Measurements from ENCODE around the gene IL33.
"Not testable (repeated sequence)": the region's sequence is repeated elsewhere in the genome, so short reads cannot be mapped to it uniquely, and the experiment has no call there.

Gene IL33, protein sequence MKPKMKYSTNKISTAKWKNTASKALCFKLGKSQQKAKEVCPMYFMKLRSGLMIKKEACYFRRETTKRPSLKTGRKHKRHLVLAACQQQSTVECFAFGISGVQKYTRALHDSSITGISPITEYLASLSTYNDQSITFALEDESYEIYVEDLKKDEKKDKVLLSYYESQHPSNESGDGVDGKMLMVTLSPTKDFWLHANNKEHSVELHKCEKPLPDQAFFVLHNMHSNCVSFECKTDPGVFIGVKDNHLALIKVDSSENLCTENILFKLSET

DNA sequence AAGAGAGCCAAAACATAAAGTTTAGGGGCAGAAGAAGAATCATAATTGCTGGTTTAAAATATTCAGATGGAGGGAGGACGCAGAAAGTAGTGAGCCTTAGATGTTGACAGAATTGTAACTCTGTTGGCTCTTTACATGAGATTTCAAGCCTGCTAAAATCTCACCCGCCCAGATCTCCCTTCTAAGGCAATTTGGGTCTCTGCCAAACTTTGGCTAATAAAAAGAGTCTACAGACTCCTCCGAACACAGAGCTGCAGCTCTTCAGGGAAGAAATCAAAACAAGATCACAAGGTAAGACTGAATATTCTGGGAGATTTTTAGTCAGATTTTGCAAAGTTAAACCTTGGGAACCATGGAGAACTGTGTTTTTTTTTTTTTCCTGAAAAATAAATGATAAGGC, at the start of gene IL33:
IL33 (plus strand) TSS at position 246 of the 400 bp plus-strand sequence. CDS start 25,888 bp downstream, outside the sequence.
- DNase-seq (ENCODE audit: low read depth), result no peak

DNA sequence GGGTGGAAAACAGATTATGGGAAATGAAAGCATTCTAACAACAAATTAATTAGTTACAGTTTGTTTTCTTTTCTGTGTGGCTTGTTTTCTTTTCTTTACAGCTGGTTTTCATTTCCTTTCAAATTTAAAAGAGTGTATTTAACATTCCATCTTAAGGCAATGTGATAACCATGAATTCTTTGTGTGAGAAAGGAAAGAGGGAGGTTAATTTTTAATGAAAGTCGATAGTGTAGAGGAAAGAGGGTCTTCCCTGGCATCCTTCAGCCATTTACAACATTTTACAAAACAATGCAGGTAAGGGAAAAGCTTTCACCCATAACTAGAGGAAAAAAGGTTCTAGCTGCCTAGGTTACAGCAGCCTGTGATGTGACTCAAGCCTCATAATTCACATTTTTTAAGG, 43.9 kb upstream of the IL33 start:
- no peak for DNase-seq (ENCODE audit: low read depth)

DNA sequence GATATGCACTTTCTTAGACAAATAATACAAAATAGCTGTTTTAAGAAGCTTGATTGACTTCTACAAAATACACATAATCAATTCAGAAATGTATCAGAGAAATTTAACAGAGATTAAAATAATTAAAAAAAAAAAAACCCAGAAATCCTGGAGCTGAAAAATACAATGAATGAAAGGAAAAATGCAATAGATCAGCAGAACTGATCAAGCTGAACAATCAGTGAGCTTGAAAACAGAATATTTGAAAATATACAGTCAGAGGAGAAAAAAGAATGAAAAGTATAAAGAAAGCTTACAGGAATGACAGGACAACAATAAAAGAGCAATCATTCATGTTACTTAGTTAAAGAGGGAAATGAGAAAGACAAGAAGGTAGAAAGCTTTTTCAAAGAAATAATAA, 41.7 kb upstream of the IL33 start:
- no peak for DNase-seq (ENCODE audit: low read depth)

- DNase-seq (ENCODE audit: low read depth), result not testable (repeated sequence)
Measured at GRCh38 chr9:6182549-6183226, 32.9 kb upstream of the IL33 start.

DNA sequence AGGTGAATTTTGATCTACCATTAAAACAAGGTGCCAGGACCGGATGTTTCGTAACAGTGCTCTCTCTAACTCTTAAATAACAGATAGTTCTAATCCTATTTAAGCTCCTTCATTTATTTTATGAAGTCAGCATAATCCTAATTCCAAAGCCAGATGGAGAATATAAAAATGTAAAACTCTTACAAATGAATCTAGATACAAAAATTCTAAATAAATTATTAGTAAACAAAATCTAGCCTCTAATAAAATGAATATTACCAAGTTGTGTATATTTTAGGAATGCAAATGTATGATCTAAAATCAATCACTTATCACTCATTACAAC, 32.4 kb upstream of the IL33 start:
- DNase-seq (ENCODE audit: low read depth), result no peak

GRCh38 chr9:6183627-6184026, 32.0 kb upstream of the IL33 start:
- no peak for DNase-seq (ENCODE audit: low read depth)

DNA sequence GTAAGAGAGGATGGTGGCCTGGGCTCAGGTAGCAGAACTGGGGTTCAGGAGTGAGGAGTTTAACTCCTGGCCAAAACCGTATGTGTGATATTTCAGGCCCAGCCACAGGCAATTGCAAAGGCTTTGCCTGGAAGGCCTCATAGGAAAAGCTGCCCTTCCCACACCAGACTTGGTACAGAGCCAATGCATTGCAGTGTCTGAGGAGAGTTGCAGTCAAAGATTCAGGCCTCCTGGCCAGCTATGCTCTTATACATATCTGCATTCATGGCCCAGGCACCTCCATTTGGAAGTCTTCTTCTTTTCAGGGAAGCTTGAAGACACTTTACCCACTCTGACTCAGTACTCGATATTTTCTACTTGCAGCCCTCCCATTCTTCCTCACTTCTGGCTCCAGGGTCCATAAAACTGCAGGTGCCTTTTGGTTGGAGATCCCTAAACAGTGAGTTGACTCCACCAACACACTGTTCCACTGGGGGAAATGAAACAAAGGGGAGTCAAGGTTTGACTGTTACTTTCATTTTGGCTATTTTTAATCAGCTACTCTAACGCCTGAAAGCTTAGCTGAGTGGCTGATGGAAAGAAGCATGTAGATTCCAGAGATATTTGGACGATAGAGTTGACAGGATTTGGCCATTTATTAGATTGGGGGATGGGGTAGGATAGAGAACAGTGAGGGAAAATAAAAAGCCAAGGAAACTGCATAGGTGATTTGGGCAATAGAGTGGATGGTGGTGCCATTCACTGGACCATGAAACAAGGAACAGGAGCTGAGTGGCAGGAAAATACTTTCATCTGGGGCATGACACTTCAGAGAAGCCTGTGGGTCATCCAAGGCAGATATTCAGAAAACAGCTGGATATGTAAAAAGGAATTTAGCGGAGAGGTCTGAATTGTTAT, 30.6 kb upstream of the IL33 start:
- peak; percentile 9 for DNase-seq (ENCODE audit: low read depth)

DNA sequence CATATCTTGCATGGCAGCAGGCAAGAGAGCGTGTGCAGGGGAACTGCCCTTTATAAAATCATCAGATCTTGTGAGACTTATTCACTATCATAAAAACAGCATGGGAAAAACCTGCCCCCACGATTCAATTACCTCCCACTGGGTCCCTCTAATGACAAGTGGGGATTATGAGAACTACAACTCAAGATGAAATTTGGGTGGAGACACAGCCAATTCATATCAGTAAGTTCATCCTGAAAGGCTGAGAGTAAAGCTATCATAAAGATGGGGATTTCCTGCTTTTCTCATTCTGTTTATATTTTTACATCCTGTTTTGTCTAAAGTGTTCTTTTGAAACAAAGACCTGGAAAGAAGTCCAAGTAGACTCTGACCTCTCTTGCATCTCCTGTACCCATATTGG, 28.9 kb upstream of the IL33 start:
- DNase-seq (ENCODE audit: low read depth), result no peak

DNA sequence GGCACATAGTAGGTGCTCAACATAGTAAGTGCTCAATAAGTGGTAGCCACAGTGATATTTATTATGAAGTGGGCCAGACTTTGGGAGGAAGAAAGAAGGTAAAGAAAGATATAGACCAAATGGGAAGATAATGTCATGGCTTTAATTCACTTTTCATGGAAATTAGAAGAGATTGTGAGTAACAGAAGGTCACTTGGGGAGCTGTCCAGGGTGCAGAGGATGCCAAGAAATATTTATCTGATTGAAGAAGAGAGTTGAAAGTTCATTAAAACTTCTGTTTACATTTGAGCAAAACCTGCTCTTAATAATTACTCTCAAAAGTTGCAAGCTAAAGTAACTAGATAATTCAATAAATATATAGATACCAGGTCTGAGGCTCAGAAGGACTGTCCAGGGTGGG, 28.3 kb upstream of the IL33 start:
- DNase-seq (ENCODE audit: low read depth), result no peak

DNA sequence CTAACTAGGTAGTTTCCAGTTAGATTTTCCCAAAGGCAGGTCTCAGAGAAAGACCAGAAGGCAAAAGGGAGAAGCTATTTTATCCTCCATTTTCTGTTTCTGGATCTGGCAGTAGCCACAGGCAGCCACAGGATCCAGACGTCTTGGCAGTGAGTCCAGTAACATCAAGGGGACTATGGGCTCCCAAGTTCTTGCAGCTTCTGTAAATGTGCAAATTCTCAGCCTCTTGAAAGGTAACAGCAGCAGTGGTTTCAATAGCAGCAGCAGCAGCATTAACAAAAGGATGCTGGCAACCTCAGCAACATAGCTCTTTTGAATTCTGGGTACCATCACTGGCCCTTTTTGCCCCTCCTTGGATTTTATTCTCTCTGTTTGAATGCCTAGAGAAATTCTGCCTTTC, 27.1 kb upstream of the IL33 start:
- no peak for DNase-seq (ENCODE audit: low read depth)

DNA sequence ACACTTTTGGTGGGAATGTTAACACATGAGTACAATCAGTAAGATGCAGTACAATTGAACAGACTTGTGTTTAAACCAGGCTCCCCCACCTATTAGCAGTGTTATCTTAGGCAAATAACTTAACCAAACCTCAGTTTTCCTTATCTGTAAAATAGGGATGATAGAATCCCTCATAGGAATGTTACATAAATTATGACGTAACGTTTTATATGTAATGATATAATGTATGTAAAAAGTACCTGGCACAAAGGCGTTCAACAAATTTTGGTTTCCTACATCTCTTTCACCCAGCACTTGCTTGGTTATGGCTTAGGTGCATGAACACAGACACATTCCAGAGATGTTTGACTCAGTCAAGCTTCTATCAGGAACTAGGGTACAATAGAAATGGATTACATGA, 26.7 kb upstream of the IL33 start:
- DNase-seq (ENCODE audit: low read depth), result no peak

- DNase-seq (ENCODE audit: low read depth), result no peak
Measured at GRCh38 chr9:6194934-6195333, 20.7 kb upstream of the IL33 start.

- no peak for DNase-seq (ENCODE audit: low read depth)
Measured at GRCh38 chr9:6195714-6196360, 19.8 kb upstream of the IL33 start.

DNA sequence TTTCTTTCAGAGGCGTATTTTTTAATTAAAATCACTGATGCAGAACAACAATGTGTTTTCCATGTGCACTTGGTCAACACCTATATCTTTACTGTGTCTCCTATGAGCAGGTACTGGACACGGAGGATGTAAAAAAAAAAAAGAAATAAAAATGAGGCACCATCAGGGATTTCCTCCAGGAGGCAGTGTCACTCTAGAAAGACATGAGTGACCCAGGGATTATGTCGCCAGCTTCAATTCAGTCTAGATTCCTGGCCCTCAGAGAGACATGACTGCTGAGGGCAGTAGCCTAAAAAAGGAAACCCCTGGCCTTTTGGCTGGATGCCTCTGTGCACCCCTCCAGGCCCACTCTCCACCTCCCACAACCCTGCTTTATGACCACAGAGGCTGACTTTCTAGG, 18.3 kb upstream of the IL33 start:
- no peak for DNase-seq (ENCODE audit: low read depth)

DNA sequence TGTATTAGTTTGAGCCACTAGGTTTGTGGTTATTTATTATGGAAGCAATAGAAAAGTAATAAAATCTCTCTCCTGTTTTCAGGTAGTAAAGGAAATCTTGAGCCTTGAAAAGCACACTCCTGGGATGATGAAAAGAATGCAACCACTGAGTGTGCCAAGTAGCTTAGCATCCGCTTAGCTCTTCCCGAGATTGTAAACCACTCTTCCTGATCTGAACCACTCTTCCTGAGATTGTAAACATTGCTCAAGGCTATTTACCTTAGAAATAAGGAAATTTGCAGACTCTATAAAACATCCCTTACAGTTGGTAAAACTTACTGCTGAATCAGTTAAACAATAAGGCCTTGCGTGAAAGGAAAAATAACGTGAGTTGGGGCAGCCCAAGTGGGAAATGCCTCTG, 17.4 kb upstream of the IL33 start:
- DNase-seq (ENCODE audit: low read depth), result no peak

- no peak for DNase-seq (ENCODE audit: low read depth)
Measured at GRCh38 chr9:6199596-6199995, 16.0 kb upstream of the IL33 start.

DNA sequence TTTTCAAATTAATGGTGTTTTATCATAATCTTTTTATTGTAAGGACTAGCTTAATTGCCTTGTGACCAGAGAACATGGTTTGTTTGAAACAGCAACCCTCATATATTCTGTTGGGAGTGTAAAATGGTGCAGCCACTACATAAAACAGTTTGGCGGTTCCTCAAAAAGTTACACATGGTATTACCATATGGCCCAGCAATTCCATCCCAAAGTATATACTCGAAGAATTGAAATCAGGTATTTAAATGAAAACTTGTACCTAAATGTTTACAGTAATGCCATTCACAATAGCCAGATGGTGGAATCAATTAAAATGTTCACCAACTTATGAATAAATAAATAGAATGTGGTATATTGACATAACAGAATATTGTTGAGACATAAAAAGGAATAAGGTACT, 14.8 kb upstream of the IL33 start:
- DNase-seq (ENCODE audit: low read depth), result no peak

- DNase-seq (ENCODE audit: low read depth), result no peak
Measured at GRCh38 chr9:6209966-6210365, 5.6 kb upstream of the IL33 start.

DNA sequence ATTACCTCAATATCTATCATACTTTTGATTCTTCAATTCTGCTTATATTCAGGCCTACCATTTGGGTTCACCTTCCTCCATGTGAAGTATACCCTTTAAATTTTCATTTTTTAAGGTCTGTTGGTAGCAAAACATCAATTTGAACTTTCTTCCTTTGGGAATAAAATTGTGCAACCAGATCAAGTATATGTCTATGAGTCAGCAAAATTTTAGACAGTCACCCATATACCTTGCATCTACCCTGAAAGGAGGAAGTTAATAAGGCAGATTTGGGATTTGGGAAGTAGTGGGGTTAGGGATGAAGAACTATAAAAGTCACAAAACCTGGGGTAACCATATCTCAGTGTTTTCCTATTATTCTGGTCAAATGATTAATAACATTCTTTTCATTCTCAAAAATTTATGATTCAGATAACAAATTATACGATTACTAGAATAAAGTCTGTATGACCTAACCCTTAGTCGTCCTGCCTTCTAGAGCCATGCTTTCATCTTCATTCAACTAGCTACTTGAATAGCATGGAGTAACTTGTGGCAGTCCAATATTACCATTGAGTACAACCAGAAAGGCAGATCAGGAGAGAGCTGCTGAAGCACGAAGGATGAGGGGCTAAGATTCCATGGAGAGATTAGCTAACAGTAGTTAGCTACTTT, 2.8 kb upstream of the IL33 start:
- DNase-seq (ENCODE audit: low read depth), result no peak

GRCh38 chr9:6214434-6214833, 1.2 kb upstream of the IL33 start:
- DNase-seq (ENCODE audit: low read depth), result no peak

GRCh38 chr9:6214903-6215302, 704 bp upstream of the IL33 start:
- no peak for DNase-seq (ENCODE audit: low read depth)

- DNase-seq (ENCODE audit: low read depth), result no peak
Measured at GRCh38 chr9:6216002-6216401, 395 bp downstream of the IL33 start.
